ENCODE results near the gene ADAMTS16. TPM values are rescaled to one million over a fixed set of nuclear protein-coding genes. Genes with fewer than 3 reads are reported as not detected.
A peak's percentile ranks its signal among the peaks of the same experiment; 100 is the strongest.

The ADAMTS16 gene
- total RNA-seq, 4 donors from 2014 or later, result 1.5 to 2.8 (median 2.0) TPM

- Histone ChIP-seq H3K4me1 (peaks cover 0 to 12% (median 2%) of the 10 kb centered on the region in 4 donors), H3K4me3 (no peak overlapping the region), H3K27me3 (no peaks in the 10 kb centered on the region), H3K36me3 (no peaks in the 10 kb centered on the region), H3K9me3 (no peaks in the 10 kb centered on the region), H3K27ac (peak overlapping the region in 2 of 4 donors; percentile 50 to 58)
- 72 to 76% methylated on average over 10 of the region's 10 CpGs for WGBS, 2 donors
- TF ChIP-seq EP300 (IDR thresholded peaks at IDR 0.05) (no peak), POLR2A (IDR thresholded peaks at IDR 0.05) (no peak), CTCF (IDR thresholded peaks at IDR 0.05) (no peak)
- DNase-seq (ENCODE audit: low spot score in 2 of 2), result no peak
These were observed 150.7 kb downstream of the ADAMTS16 start for GRCh38 chr5:5290674-5291334.

- no peak for TF ChIP-seq POLR2A (IDR thresholded peaks at IDR 0.05)
- TF ChIP-seq EP300 (IDR thresholded peaks at IDR 0.05), result peak in 1 of 2 donors; percentile 33
- no peak for TF ChIP-seq CTCF (IDR thresholded peaks at IDR 0.05)
- peaks cover 0 to 12% (median 2%) of the 10 kb centered on the region in 4 donors for H3K4me1 ChIP-seq
- no peak for DNase-seq (ENCODE audit: low spot score in 2 of 2)
- H3K4me3 ChIP-seq, result no peak overlapping the region
- H3K27me3 ChIP-seq, result no peaks in the 10 kb centered on the region
- no peaks in the 10 kb centered on the region for H3K36me3 ChIP-seq
- H3K9me3 ChIP-seq, result no peaks in the 10 kb centered on the region
- peak overlapping the region in 2 of 4 donors; percentile 50 to 58 for H3K27ac ChIP-seq
- WGBS, 2 donors, result 20 to 43% methylated on average over 6 of the region's 7 CpGs
These were observed 151.2 kb downstream of the ADAMTS16 start for GRCh38 chr5:5291357-5291756.

GRCh38 chr5:5293029-5293428, 152.9 kb downstream of the ADAMTS16 start:
- Histone ChIP-seq H3K9me3 (no peaks in the 10 kb centered on the region), H3K27me3 (no peaks in the 10 kb centered on the region), H3K36me3 (no peaks in the 10 kb centered on the region), H3K4me3 (no peak overlapping the region), H3K4me1 (peaks cover 0 to 12% (median 2%) of the 10 kb centered on the region in 4 donors), H3K27ac (no peak overlapping the region)
- TF ChIP-seq CTCF (IDR thresholded peaks at IDR 0.05), result no peak
- no peak for TF ChIP-seq POLR2A (IDR thresholded peaks at IDR 0.05)
- TF ChIP-seq EP300 (IDR thresholded peaks at IDR 0.05), result no peak
- DNase-seq (ENCODE audit: low spot score in 2 of 2), result no peak
- 83 to 89% methylated on average over 5 of the region's 5 CpGs for WGBS, 2 donors

- whole genome bisulfite sequencing, 2 donors, result 93 to 100% methylated on average over 1 of the region's 1 CpG
- Histone ChIP-seq H3K36me3 (no peaks in the 10 kb centered on the region), H3K27me3 (no peaks in the 10 kb centered on the region), H3K4me3 (no peak overlapping the region), H3K27ac (no peak overlapping the region), H3K4me1 (peaks cover 0 to 12% (median 2%) of the 10 kb centered on the region in 4 donors), H3K9me3 (no peaks in the 10 kb centered on the region)
- no peak for TF ChIP-seq EP300 (IDR thresholded peaks at IDR 0.05)
- no peak for TF ChIP-seq POLR2A (IDR thresholded peaks at IDR 0.05)
- TF ChIP-seq CTCF (IDR thresholded peaks at IDR 0.05), result no peak
- DNase-seq (ENCODE audit: low spot score in 2 of 2), result no peak
These were observed 154.3 kb downstream of the ADAMTS16 start for GRCh38 chr5:5294429-5294828.

- TF ChIP-seq EP300 (IDR thresholded peaks at IDR 0.05), result no peak
- TF ChIP-seq POLR2A (IDR thresholded peaks at IDR 0.05), result no peak
- TF ChIP-seq CTCF (IDR thresholded peaks at IDR 0.05), result no peak
- Histone ChIP-seq H3K27me3 (no peaks in the 10 kb centered on the region), H3K4me3 (no peak overlapping the region), H3K27ac (no peak overlapping the region), H3K36me3 (no peaks in the 10 kb centered on the region), H3K9me3 (no peaks in the 10 kb centered on the region), H3K4me1 (peaks cover 0 to 12% (median 2%) of the 10 kb centered on the region in 4 donors)
- DNase-seq (ENCODE audit: low spot score in 2 of 2), result no peak
- WGBS, 2 donors, result 71% methylated on average over 4 of the region's 4 CpGs
These were observed 155.2 kb downstream of the ADAMTS16 start for GRCh38 chr5:5295351-5295750.
